Measurements from ENCODE around the gene MAGEA4.

- TF ChIP-seq ATF2 (IDR thresholded peaks at IDR 0.05; ENCODE audit: low read length), result no peak
- TF ChIP-seq GABPA (IDR thresholded peaks at IDR 0.05; ENCODE audit: borderline replicate concordance, insufficient read depth, low read length), result no peak
- no peak for TF ChIP-seq POLR2AphosphoS5 (IDR thresholded peaks at IDR 0.05; ENCODE audit: low read depth, low read length)
- TF ChIP-seq ZNF274 (IDR thresholded peaks at IDR 0.05; ENCODE audit: borderline replicate concordance, extremely low read depth, low read length), result no peak
- TF ChIP-seq TAF1 (IDR thresholded peaks at IDR 0.05; ENCODE audit: low read depth, low read length), result no peak
- TF ChIP-seq, protein P1, sequence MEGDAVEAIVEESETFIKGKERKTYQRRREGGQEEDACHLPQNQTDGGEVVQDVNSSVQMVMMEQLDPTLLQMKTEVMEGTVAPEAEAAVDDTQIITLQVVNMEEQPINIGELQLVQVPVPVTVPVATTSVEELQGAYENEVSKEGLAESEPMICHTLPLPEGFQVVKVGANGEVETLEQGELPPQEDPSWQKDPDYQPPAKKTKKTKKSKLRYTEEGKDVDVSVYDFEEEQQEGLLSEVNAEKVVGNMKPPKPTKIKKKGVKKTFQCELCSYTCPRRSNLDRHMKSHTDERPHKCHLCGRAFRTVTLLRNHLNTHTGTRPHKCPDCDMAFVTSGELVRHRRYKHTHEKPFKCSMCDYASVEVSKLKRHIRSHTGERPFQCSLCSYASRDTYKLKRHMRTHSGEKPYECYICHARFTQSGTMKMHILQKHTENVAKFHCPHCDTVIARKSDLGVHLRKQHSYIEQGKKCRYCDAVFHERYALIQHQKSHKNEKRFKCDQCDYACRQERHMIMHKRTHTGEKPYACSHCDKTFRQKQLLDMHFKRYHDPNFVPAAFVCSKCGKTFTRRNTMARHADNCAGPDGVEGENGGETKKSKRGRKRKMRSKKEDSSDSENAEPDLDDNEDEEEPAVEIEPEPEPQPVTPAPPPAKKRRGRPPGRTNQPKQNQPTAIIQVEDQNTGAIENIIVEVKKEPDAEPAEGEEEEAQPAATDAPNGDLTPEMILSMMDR (IDR thresholded peaks at IDR 0.05; ENCODE audit: control extremely low read depth in 1 of 3, insufficient read depth in 1 of 3, low read depth in 1 of 3, low read length in 3 of 3), result no peak
- TF ChIP-seq, protein P2, sequence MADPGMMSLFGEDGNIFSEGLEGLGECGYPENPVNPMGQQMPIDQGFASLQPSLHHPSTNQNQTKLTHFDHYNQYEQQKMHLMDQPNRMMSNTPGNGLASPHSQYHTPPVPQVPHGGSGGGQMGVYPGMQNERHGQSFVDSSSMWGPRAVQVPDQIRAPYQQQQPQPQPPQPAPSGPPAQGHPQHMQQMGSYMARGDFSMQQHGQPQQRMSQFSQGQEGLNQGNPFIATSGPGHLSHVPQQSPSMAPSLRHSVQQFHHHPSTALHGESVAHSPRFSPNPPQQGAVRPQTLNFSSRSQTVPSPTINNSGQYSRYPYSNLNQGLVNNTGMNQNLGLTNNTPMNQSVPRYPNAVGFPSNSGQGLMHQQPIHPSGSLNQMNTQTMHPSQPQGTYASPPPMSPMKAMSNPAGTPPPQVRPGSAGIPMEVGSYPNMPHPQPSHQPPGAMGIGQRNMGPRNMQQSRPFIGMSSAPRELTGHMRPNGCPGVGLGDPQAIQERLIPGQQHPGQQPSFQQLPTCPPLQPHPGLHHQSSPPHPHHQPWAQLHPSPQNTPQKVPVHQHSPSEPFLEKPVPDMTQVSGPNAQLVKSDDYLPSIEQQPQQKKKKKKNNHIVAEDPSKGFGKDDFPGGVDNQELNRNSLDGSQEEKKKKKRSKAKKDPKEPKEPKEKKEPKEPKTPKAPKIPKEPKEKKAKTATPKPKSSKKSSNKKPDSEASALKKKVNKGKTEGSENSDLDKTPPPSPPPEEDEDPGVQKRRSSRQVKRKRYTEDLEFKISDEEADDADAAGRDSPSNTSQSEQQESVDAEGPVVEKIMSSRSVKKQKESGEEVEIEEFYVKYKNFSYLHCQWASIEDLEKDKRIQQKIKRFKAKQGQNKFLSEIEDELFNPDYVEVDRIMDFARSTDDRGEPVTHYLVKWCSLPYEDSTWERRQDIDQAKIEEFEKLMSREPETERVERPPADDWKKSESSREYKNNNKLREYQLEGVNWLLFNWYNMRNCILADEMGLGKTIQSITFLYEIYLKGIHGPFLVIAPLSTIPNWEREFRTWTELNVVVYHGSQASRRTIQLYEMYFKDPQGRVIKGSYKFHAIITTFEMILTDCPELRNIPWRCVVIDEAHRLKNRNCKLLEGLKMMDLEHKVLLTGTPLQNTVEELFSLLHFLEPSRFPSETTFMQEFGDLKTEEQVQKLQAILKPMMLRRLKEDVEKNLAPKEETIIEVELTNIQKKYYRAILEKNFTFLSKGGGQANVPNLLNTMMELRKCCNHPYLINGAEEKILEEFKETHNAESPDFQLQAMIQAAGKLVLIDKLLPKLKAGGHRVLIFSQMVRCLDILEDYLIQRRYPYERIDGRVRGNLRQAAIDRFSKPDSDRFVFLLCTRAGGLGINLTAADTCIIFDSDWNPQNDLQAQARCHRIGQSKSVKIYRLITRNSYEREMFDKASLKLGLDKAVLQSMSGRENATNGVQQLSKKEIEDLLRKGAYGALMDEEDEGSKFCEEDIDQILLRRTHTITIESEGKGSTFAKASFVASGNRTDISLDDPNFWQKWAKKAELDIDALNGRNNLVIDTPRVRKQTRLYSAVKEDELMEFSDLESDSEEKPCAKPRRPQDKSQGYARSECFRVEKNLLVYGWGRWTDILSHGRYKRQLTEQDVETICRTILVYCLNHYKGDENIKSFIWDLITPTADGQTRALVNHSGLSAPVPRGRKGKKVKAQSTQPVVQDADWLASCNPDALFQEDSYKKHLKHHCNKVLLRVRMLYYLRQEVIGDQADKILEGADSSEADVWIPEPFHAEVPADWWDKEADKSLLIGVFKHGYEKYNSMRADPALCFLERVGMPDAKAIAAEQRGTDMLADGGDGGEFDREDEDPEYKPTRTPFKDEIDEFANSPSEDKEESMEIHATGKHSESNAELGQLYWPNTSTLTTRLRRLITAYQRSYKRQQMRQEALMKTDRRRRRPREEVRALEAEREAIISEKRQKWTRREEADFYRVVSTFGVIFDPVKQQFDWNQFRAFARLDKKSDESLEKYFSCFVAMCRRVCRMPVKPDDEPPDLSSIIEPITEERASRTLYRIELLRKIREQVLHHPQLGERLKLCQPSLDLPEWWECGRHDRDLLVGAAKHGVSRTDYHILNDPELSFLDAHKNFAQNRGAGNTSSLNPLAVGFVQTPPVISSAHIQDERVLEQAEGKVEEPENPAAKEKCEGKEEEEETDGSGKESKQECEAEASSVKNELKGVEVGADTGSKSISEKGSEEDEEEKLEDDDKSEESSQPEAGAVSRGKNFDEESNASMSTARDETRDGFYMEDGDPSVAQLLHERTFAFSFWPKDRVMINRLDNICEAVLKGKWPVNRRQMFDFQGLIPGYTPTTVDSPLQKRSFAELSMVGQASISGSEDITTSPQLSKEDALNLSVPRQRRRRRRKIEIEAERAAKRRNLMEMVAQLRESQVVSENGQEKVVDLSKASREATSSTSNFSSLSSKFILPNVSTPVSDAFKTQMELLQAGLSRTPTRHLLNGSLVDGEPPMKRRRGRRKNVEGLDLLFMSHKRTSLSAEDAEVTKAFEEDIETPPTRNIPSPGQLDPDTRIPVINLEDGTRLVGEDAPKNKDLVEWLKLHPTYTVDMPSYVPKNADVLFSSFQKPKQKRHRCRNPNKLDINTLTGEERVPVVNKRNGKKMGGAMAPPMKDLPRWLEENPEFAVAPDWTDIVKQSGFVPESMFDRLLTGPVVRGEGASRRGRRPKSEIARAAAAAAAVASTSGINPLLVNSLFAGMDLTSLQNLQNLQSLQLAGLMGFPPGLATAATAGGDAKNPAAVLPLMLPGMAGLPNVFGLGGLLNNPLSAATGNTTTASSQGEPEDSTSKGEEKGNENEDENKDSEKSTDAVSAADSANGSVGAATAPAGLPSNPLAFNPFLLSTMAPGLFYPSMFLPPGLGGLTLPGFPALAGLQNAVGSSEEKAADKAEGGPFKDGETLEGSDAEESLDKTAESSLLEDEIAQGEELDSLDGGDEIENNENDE (IDR thresholded peaks at IDR 0.05; ENCODE audit: insufficient replicate concordance, low read length), result no peak
- TF ChIP-seq POLR2A (IDR thresholded peaks at IDR 0.05; ENCODE audit: control extremely low read depth in 1 of 2, low read depth in 2 of 2, low read length in 2 of 2), result no peak
- TF ChIP-seq RNF2 (IDR thresholded peaks at IDR 0.05; ENCODE audit: borderline replicate concordance, low read depth, low read length, missing control alignments, poor library complexity, severe bottlenecking), result no peak
- no peak for TF ChIP-seq USF2 (IDR thresholded peaks at IDR 0.05; ENCODE audit: low read length)
- TF ChIP-seq MAFK (IDR thresholded peaks at IDR 0.05; ENCODE audit: low read depth, low read length), result no peak
These were observed 57.3 kb downstream of the MAGEA4 start for GRCh38 chrX:151970027-151970426.
